ENCODE results near the gene DCST1.

DCST1 gene

GRCh38 chr1:155022927-155023236 is 10.7 kb upstream of the DCST1 start:
- H3K4me3 ChIP-seq (ENCODE audit: low read length) = no peak overlapping the region
- no peak for DNase-seq (ENCODE audit: low read depth)
- TF ChIP-seq CTCF (conservative IDR thresholded peaks at IDR 0.05; ENCODE audit: low read length) = no peak

GRCh38 chr1:155023627-155024026 is 10.0 kb upstream of the DCST1 start:
- DNase-seq (ENCODE audit: low read depth) = no peak
- TF ChIP-seq CTCF (conservative IDR thresholded peaks at IDR 0.05; ENCODE audit: low read length) = no peak
- H3K4me3 ChIP-seq (ENCODE audit: low read length) = no peak overlapping the region

GRCh38 chr1:155024315-155024714 is 9.3 kb upstream of the DCST1 start:
- H3K4me3 ChIP-seq (ENCODE audit: low read length) = no peak overlapping the region
- no peak for TF ChIP-seq CTCF (conservative IDR thresholded peaks at IDR 0.05; ENCODE audit: low read length)
- DNase-seq (ENCODE audit: low read depth) = no peak

- no peak for TF ChIP-seq CTCF (conservative IDR thresholded peaks at IDR 0.05; ENCODE audit: low read length)
- no peak overlapping the region for H3K4me3 ChIP-seq (ENCODE audit: low read length)
- no peak for DNase-seq (ENCODE audit: low read depth)
Observed at GRCh38 chr1:155026154-155026553, 7.5 kb upstream of the DCST1 start.

- H3K4me3 ChIP-seq (ENCODE audit: low read length) = no peak overlapping the region
- DNase-seq (ENCODE audit: low read depth) = no peak
- TF ChIP-seq CTCF (conservative IDR thresholded peaks at IDR 0.05; ENCODE audit: low read length) = no peak
Observed at GRCh38 chr1:155026588-155026987, 7.0 kb upstream of the DCST1 start.

GRCh38 chr1:155029513-155030242 is 3.9 kb upstream of the DCST1 start:
- DNase-seq (ENCODE audit: low read depth) = no peak

More at GRCh38 chr1:155029513-155030242, 3.9 kb upstream of the DCST1 start:
- no peak for TF ChIP-seq CTCF (conservative IDR thresholded peaks at IDR 0.05; ENCODE audit: low read length)
- H3K4me3 ChIP-seq (ENCODE audit: low read length) = no peak overlapping the region

All from AG10803 (cell line).